MM.1S (cell line): ENCODE measurements around the gene GPC5.

Experiments
- DNase-seq: peaks from one replicate; pipeline ENCODE4 v3.0.0-alpha.2; 2015
- H2AFZ ChIP-seq: fragments of 300-600 bp; sonication (generic); 2 replicates; pipeline ENCODE4 v1.6.0; 2016; ENCODE audit warnings: antibody characterized with exemption, low read length
- H3F3A ChIP-seq: fragments of 300-600 bp; sonication (generic); 2 replicates; pipeline ENCODE4 v1.6.1; 2016; ENCODE audit warnings: mild to moderate bottlenecking, antibody characterized with exemption, low read length, moderate library complexity, mixed read lengths; ENCODE audit not compliant: insufficient read depth
- H3K27ac ChIP-seq: fragments of 300-600 bp; sonication (generic); 2 replicates; pipeline ENCODE4 v1.5.1; 2016; ENCODE audit warnings: mild to moderate bottlenecking, low read length
- H3K27me3 ChIP-seq: fragments of 300-600 bp; sonication (generic); replicated peaks from 2 replicates; pipeline ENCODE4 v1.6.0; 2016; ENCODE audit warnings: low read length; ENCODE audit not compliant: insufficient read depth
- H3K36me3 ChIP-seq: fragments of 300-600 bp; sonication (generic); replicated peaks from 2 replicates; pipeline ENCODE4 v1.6.1; 2016; ENCODE audit warnings: mild to moderate bottlenecking, low read length, mixed read lengths; ENCODE audit not compliant: insufficient read depth
- H3K4me1 ChIP-seq: fragments of 300-600 bp; sonication (generic); 2 replicates; pipeline ENCODE4 v1.6.1; 2016; ENCODE audit warnings: low read length, mixed read lengths
- H3K4me2 ChIP-seq: fragments of 300-600 bp; sonication (generic); 2 replicates; pipeline ENCODE4 v1.6.0; 2016; ENCODE audit warnings: low read depth, low read length
- H3K4me3 ChIP-seq: fragments of 300-600 bp; sonication (generic); 2 replicates; pipeline ENCODE4 v1.5.1; 2016; ENCODE audit warnings: low read length, mixed read lengths
- H3K79me2 ChIP-seq: fragments of 300-600 bp; sonication (generic); 2 replicates; pipeline ENCODE4 v1.6.1; 2016; ENCODE audit warnings: mixed run types, low read length, mixed read lengths
- H3K9ac ChIP-seq: fragments of 300-600 bp; sonication (generic); 2 replicates; pipeline ENCODE4 v1.6.1; 2016; ENCODE audit warnings: low read length, mixed read lengths
- H3K9me2 ChIP-seq: fragments of 300-600 bp; sonication (generic); replicated peaks from 2 replicates; pipeline ENCODE4 v1.6.1; 2016; ENCODE audit warnings: mild to moderate bottlenecking, low read length, mixed read lengths; ENCODE audit not compliant: insufficient read depth
- H3K9me3 ChIP-seq: fragments of 300-600 bp; sonication (generic); replicated peaks from 2 replicates; pipeline ENCODE4 v1.6.1; 2016; ENCODE audit warnings: mild to moderate bottlenecking, low read length, mixed read lengths; ENCODE audit not compliant: insufficient read depth
- H4K20me1 ChIP-seq: fragments of 300-600 bp; sonication (generic); 2 replicates; pipeline ENCODE4 v1.6.1; 2016; ENCODE audit warnings: mild to moderate bottlenecking, low read length, moderate library complexity, mixed read lengths; ENCODE audit not compliant: insufficient read depth
- CTCF ChIP-seq: fragments of 300-600 bp; sonication (generic); IDR thresholded peaks from 2 replicates; pipeline ENCODE4 v1.5.1; 2016; ENCODE audit warnings: antibody characterized with exemption, low read length, mixed read lengths
- EZH2 ChIP-seq: fragments of 300-600 bp; sonication (generic); optimal IDR thresholded peaks from 2 replicates; pipeline ENCODE3; 2017; ENCODE audit warnings: low read depth, mild to moderate bottlenecking, antibody characterized with exemption, low read length, mixed read lengths
- EZH2phosphoT487 ChIP-seq: fragments of 300-600 bp; sonication (generic); IDR thresholded peaks from 2 replicates; pipeline ENCODE4 v1.6.1; 2018; ENCODE audit warnings: antibody characterized with exemption, low read length

GPC5 gene

GRCh38 chr13:91400063-91400399 lies 1.6 kb downstream of the GPC5 start:
- no peaks in the 10 kb centered on the region for H3K27me3 ChIP-seq
- DNase-seq = no peak
- H3K4me2 ChIP-seq = no peak overlapping the region
- no peak overlapping the region for H3K9ac ChIP-seq
- H3K4me1 ChIP-seq = no peaks in the 10 kb centered on the region
- no peaks in the 10 kb centered on the region; the same call in 1 of the 2 replicates for H3F3A ChIP-seq
- no peak overlapping the region for H3K27ac ChIP-seq
- H3K9me3 ChIP-seq = no peaks in the 10 kb centered on the region
- H3K9me2 ChIP-seq = no peaks in the 10 kb centered on the region
- no peak overlapping the region for H3K4me3 ChIP-seq
- no peak overlapping the region for H2AFZ ChIP-seq
- H3K36me3 ChIP-seq = no peaks in the 10 kb centered on the region
- H3K79me2 ChIP-seq = no peaks in the 10 kb centered on the region
- no peaks in the 10 kb centered on the region for H4K20me1 ChIP-seq
- TF ChIP-seq EZH2 (no peak), CTCF (no peak), EZH2phosphoT487 (no peak)

GRCh38 chr13:91400671-91401070 lies 2.2 kb downstream of the GPC5 start:
- Histone ChIP-seq H3K4me3 (no peak overlapping the region), H3K27ac (no peak overlapping the region), H3K9ac (no peak overlapping the region), H3K4me1 (no peaks in the 10 kb centered on the region), H3K27me3 (no peaks in the 10 kb centered on the region), H3K79me2 (no peaks in the 10 kb centered on the region), H2AFZ (no peak overlapping the region), H3K4me2 (no peak overlapping the region), H3F3A (no peaks in the 10 kb centered on the region; the same call in 1 of the 2 replicates), H3K9me3 (no peaks in the 10 kb centered on the region), H3K9me2 (no peaks in the 10 kb centered on the region), H4K20me1 (no peaks in the 10 kb centered on the region), H3K36me3 (no peaks in the 10 kb centered on the region)
- TF ChIP-seq EZH2phosphoT487 (no peak), EZH2 (no peak)
- no peak for DNase-seq

GRCh38 chr13:91401920-91402319 lies 3.5 kb downstream of the GPC5 start:
- no peaks in the 10 kb centered on the region for H3K9me3 ChIP-seq
- no peaks in the 10 kb centered on the region for H3K79me2 ChIP-seq
- no peak overlapping the region for H3K4me3 ChIP-seq
- H3K9ac ChIP-seq = no peak overlapping the region
- H3K4me1 ChIP-seq = no peaks in the 10 kb centered on the region
- no peak for TF ChIP-seq EZH2phosphoT487
- TF ChIP-seq EZH2 = no peak
- no peak for TF ChIP-seq CTCF
- DNase-seq = no peak
- no peaks in the 10 kb centered on the region for H3K9me2 ChIP-seq
- H3F3A ChIP-seq = no peaks in the 10 kb centered on the region; the same call in 1 of the 2 replicates
- no peaks in the 10 kb centered on the region for H3K27me3 ChIP-seq
- H4K20me1 ChIP-seq = no peaks in the 10 kb centered on the region
- H3K27ac ChIP-seq = no peak overlapping the region
- no peaks in the 10 kb centered on the region for H3K36me3 ChIP-seq
- no peak overlapping the region for H2AFZ ChIP-seq
- no peak overlapping the region for H3K4me2 ChIP-seq

- no peaks in the 10 kb centered on the region for H3K36me3 ChIP-seq
- H3K9me3 ChIP-seq = no peaks in the 10 kb centered on the region
- H4K20me1 ChIP-seq = no peaks in the 10 kb centered on the region
- H3K27me3 ChIP-seq = no peaks in the 10 kb centered on the region
- H3K4me3 ChIP-seq = no peak overlapping the region
- H3K9me2 ChIP-seq = no peaks in the 10 kb centered on the region
- H3K4me1 ChIP-seq = no peaks in the 10 kb centered on the region
- H3F3A ChIP-seq = no peaks in the 10 kb centered on the region
- no peaks in the 10 kb centered on the region for H3K79me2 ChIP-seq
- no peak overlapping the region for H3K4me2 ChIP-seq
- no peak for TF ChIP-seq EZH2phosphoT487
- no peak for TF ChIP-seq CTCF
- no peak for TF ChIP-seq EZH2
- H3K27ac ChIP-seq = no peak overlapping the region
- H2AFZ ChIP-seq = no peak overlapping the region
- H3K9ac ChIP-seq = no peak overlapping the region
- DNase-seq = no peak
Observed at GRCh38 chr13:91405240-91405639, 6.8 kb downstream of the GPC5 start.
